GM12878 (cell line): ENCODE measurements around the gene GPT2. TPM values are rescaled to one million over a fixed set of nuclear protein-coding genes. Genes with fewer than 3 reads are reported as not detected.

Source experiments
- MTA2 ChIP-seq: fragments of 450-650 bp; IDR thresholded peaks from 2 replicates; pipeline ENCODE4 v1.6.1; 2016; ENCODE audit warnings: low read depth, mild to moderate bottlenecking, moderate library complexity
- TARDBP ChIP-seq: IDR thresholded peaks from 2 replicates; pipeline ENCODE4 v1.6.1; 2016; ENCODE audit warnings: borderline replicate concordance
- polyA plus RNA-seq, 11 experiments: library from polyadenylated mRNA; depleted of rRNA in 4 of 11; unstranded in 6 of 11; stranded (reverse) in 5 of 11; fragments of >200 nt; fragmentation: Nextera tagmentation in 4 of 11; fragmentation: Illumina TruSeq in 1 of 11; extraction: Ambion mirVana in 4 of 11; extraction: Trizol in 1 of 11; gene quantifications; 1 replicate in 1 of 11; 2 replicates in 10 of 11; pipeline versions ENCODE4 v1.2.1 to v1.2.3, GENCODE V29; 2011 to 2016; ENCODE audit warnings: inconsistent platforms in 2 of 11, missing spikeins in 2 of 11, low read depth in 1 of 11
- total RNA-seq, 4 experiments: library from RNA; depleted of rRNA in 3 of 4; stranded (reverse); fragments of >200 nt in 3 of 4; fragmentation: Illumina TruSeq in 1 of 4; extraction: Trizol in 1 of 4; gene quantifications; 2 replicates each; pipeline versions ENCODE4 v1.2.1 to v1.2.3, GENCODE V29; 2013 to 2021
- TF ChIP-seq, protein P1 (sequence below): fragments of 450-650 bp; formaldehyde crosslinking; IDR thresholded peaks from 2 replicates; pipeline ENCODE4 v1.5.0; 2022; ENCODE audit warnings: mild to moderate bottlenecking, missing genetic modification characterization
- TF ChIP-seq, protein P2 (sequence below): fragments of 450-650 bp; IDR thresholded peaks from 2 replicates; pipeline ENCODE4 v1.6.1; 2017; ENCODE audit warnings: antibody characterized with exemption, mild to moderate bottlenecking, moderate library complexity
- TF ChIP-seq, protein P3 (sequence below): fragments of 450-650 bp; IDR thresholded peaks from 2 replicates; pipeline ENCODE4 v1.6.1; 2014; ENCODE audit warnings: mild to moderate bottlenecking

Gene GPT2
- total and polyA plus RNA-seq, 10 of the 15 experiments (the other 5 are each of a cell fraction or from before 2014, with no cell fraction given): 0.45 to 9.9 (median 4.3) TPM

- TF ChIP-seq, protein P1, sequence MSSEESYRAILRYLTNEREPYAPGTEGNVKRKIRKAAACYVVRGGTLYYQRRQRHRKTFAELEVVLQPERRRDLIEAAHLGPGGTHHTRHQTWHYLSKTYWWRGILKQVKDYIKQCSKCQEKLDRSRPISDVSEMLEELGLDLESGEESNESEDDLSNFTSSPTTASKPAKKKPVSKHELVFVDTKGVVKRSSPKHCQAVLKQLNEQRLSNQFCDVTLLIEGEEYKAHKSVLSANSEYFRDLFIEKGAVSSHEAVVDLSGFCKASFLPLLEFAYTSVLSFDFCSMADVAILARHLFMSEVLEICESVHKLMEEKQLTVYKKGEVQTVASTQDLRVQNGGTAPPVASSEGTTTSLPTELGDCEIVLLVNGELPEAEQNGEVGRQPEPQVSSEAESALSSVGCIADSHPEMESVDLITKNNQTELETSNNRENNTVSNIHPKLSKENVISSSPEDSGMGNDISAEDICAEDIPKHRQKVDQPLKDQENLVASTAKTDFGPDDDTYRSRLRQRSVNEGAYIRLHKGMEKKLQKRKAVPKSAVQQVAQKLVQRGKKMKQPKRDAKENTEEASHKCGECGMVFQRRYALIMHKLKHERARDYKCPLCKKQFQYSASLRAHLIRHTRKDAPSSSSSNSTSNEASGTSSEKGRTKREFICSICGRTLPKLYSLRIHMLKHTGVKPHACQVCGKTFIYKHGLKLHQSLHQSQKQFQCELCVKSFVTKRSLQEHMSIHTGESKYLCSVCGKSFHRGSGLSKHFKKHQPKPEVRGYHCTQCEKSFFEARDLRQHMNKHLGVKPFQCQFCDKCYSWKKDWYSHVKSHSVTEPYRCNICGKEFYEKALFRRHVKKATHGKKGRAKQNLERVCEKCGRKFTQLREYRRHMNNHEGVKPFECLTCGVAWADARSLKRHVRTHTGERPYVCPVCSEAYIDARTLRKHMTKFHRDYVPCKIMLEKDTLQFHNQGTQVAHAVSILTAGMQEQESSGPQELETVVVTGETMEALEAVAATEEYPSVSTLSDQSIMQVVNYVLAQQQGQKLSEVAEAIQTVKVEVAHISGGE (CRISPR knock-in tag): no peak
- TF ChIP-seq, protein P2, sequence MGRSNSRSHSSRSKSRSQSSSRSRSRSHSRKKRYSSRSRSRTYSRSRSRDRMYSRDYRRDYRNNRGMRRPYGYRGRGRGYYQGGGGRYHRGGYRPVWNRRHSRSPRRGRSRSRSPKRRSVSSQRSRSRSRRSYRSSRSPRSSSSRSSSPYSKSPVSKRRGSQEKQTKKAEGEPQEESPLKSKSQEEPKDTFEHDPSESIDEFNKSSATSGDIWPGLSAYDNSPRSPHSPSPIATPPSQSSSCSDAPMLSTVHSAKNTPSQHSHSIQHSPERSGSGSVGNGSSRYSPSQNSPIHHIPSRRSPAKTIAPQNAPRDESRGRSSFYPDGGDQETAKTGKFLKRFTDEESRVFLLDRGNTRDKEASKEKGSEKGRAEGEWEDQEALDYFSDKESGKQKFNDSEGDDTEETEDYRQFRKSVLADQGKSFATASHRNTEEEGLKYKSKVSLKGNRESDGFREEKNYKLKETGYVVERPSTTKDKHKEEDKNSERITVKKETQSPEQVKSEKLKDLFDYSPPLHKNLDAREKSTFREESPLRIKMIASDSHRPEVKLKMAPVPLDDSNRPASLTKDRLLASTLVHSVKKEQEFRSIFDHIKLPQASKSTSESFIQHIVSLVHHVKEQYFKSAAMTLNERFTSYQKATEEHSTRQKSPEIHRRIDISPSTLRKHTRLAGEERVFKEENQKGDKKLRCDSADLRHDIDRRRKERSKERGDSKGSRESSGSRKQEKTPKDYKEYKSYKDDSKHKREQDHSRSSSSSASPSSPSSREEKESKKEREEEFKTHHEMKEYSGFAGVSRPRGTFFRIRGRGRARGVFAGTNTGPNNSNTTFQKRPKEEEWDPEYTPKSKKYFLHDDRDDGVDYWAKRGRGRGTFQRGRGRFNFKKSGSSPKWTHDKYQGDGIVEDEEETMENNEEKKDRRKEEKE: no peak
- TF ChIP-seq TARDBP (no peak), MTA2 (no peak)
- TF ChIP-seq, protein P3, sequence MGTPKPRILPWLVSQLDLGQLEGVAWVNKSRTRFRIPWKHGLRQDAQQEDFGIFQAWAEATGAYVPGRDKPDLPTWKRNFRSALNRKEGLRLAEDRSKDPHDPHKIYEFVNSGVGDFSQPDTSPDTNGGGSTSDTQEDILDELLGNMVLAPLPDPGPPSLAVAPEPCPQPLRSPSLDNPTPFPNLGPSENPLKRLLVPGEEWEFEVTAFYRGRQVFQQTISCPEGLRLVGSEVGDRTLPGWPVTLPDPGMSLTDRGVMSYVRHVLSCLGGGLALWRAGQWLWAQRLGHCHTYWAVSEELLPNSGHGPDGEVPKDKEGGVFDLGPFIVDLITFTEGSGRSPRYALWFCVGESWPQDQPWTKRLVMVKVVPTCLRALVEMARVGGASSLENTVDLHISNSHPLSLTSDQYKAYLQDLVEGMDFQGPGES: no peak
These were observed 91.0 kb downstream of the GPT2 start (continued) for GRCh38 chr16:46975165-46975564.
